PC-9 (cell line): Measurements from ENCODE around the gene DNAJB13.

Source experiments
- CTCF ChIP-seq: fragments of 200-600 bp; sonication (generic); conservative IDR thresholded peaks from 2 replicates; pipeline ENCODE4 v1.6.1; 2017; ENCODE audit warnings: mixed run types, antibody characterized with exemption, mild to moderate bottlenecking, moderate library complexity
- EZH2 ChIP-seq: fragments of 200-600 bp; sonication (generic); IDR thresholded peaks from 2 replicates; pipeline ENCODE4 v1.8.0; 2017; ENCODE audit warnings: antibody characterized with exemption, low read depth

GRCh38 chr11:73963861-73964260, 13.0 kb downstream of the DNAJB13 start:
- TF ChIP-seq CTCF (no peak), EZH2 (no peak)
